GM12874 (cell line): ENCODE data around the gene SLC4A9.

Experiments used
- TF ChIP-seq, protein P1 (sequence below): IDR thresholded peaks from 2 replicates; pipeline ENCODE4 v1.5.1; 2011; ENCODE audit warnings: low read depth, mild to moderate bottlenecking, control low read depth, low read length, moderate library complexity; ENCODE audit not compliant: insufficient read depth

The SLC4A9 gene

DNA sequence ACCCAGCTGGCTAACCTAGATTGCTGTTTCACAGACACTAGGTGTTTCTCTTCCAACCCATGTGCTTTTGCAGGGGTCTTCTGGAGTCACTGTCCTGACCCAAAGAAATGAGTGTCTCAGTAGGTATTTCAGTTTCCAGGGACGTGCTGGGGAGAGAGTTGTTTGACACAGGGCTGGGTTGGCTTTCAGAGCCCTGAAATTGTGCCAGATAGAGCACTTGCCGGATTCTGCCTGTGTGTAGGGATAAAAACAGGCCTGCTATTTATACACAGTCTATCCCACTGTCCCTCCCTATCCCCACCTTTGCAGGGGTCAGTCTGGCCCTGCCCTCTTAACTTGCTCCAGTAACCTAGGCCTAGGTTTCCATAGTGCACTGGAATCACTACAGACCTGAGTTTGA lies 12.6 kb upstream of the SLC4A9 start:
- TF ChIP-seq, protein P1, sequence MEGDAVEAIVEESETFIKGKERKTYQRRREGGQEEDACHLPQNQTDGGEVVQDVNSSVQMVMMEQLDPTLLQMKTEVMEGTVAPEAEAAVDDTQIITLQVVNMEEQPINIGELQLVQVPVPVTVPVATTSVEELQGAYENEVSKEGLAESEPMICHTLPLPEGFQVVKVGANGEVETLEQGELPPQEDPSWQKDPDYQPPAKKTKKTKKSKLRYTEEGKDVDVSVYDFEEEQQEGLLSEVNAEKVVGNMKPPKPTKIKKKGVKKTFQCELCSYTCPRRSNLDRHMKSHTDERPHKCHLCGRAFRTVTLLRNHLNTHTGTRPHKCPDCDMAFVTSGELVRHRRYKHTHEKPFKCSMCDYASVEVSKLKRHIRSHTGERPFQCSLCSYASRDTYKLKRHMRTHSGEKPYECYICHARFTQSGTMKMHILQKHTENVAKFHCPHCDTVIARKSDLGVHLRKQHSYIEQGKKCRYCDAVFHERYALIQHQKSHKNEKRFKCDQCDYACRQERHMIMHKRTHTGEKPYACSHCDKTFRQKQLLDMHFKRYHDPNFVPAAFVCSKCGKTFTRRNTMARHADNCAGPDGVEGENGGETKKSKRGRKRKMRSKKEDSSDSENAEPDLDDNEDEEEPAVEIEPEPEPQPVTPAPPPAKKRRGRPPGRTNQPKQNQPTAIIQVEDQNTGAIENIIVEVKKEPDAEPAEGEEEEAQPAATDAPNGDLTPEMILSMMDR: no peak

DNA sequence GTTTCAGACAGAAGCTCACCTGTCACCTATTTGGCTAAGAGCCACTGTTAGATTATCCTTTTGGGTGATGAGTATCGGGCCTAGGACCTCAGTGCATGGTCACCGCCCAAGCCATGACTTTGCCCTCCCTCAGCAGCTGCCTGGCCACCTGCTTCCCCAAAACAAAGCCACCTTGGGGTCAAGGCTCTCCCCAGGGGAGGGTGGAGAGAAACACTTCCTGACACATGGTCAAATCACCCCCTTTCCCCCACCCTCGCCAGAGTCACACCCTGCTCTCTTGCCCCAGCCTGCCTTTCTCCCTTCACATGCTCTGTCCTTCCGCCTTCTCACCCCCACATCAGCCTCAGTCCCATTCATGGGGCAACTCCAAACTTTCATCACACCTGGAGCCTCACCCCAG lies 11.9 kb upstream of the SLC4A9 start:
- TF ChIP-seq, protein P1: no peak

DNA sequence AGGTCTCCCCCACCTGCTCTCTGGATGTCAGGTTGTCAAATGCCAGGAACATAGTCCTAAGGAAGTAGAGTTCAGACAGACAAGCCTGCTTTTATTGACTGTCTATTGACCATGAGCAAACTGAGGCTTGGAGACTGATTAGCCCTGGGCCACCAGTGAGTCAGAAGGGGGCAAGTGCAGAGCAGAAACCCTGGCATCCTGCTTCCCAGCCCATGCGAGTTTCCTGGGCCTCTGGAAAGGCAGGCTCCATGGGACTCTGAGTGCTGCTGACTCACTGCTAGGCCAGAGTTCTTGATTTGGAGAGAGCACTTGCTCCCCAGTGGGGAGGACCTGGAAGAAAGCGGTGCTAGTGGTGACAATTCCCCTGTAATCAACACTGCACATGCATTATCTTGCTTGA lies 10.8 kb upstream of the SLC4A9 start:
- TF ChIP-seq, protein P1: no peak

DNA sequence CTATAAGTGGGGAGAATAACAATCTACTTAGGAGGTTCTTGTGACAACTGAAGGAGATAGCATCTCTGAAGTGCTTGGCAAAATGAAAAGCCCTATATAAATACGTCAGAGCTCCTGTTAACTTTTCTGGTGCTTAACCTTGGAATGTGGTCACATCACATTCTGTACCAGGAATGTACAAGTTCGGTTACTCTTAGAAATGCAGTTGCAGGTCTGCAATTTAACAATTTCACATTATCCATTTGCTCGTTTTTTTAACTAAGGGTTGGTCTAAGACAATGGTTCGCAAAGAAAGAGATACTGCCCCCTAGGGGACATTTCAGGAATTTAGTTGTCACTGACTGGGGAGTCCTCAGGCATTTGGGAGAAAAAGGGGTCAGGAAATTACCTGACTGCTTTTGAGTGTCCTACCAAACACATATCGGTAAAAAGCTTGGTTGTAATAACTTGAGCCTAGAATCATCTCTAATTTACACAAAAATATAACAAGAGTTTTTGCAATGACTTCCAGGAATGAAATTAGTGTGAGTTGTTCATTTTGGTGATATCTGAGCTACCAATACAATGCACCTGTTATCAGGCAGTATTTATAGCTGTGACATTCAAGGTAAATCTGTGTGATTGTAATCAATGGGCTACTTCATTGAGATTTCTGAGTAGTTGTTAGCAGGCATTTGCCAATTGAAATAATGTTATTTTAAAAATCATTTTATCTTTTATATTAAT lies 8.2 kb upstream of the SLC4A9 start:
- TF ChIP-seq, protein P1: peak; percentile 63

DNA sequence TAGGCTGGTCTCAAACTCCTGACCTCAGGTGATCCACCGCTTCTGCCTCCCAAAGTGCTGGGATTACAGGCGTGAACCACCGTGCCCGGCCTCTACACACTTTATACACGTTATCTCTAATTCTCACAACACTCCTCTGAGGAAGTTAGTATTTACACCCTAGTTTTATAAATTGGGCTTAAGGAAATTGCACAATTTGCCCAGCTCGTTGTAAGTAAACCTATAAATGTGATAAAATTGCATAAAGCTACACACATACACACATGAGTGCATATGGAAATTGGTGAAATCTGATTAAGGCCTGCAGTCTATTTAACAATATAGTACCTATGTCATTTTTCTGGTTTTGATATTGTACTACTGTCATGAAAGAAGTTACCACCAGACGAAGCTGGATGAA lies 4.4 kb upstream of the SLC4A9 start:
- TF ChIP-seq, protein P1: no peak

DNA sequence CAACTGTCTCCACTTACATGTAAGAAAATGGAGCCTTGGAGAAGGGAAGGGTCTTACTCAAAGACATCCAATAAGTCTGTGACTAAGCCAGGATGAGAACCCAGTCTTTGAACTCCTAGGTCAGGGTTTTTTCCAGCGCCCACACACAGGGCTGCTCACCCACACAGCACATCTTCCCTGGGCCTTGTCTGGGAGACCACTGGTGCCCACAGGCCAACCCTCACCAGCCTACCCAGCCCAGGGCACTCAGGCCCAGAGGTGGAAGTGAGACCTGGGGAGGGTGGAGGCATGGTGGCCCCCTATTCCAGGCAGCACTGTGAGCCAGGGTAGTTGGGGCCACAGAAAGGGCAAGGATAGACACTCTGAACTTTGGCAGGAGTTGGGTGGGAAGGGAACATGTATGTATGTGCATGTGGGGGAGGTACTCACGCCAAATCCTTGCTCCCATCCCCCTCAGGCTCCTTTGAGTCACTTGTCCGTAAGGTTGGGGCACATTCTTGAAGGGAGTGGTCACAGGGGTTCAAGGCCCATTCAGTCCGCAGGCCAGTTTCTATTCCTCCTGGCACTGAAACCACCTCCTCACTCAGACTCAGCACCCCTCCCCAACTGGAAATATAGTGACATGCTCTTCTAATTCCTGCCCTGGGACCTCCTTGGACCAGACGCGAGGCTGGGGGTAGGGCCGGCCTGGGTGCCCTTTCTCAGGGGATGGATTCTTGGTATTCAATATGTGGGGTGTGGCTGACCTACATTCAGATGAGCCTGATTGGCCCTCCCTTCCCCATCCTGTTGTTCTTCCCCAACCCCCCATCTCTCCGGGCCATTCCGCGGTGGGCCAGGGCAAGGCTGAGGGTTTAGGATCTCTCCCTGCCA lies 2.9 kb upstream of the SLC4A9 start:
- TF ChIP-seq, protein P1: no peak

DNA sequence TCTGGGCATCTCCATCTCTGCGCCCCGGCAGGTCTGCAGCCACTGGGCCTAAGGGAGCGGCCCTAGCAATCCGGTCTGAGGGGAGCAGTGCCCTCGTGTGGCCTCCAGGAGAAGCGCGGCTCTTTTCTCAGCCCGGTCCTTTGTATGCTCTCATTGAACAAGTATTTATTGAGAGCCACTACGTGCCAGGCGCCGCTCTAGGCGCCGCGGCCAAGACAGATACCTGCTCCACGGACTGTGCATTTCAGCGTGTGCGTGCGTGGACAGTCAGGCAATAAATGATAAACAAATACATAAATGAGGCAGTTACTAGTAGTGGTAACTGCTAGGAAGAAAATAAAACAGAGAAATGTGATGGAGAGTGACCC lies 2.3 kb upstream of the SLC4A9 start:
- TF ChIP-seq, protein P1: peak; percentile 93
